Lung (tissue), 12 donors: Measurements from ENCODE around the gene GPRIN1. TPM values are rescaled to one million over a fixed set of nuclear protein-coding genes. Genes with fewer than 3 reads are reported as not detected.

ENCODE experiments used
- ATAC-seq: fragments of 200-7000 bp; cut with Tn5 transposase; one replicate; pipeline ENCODE4 v1.9.1; 2020; ENCODE audit warnings: moderate number of reproducible peaks; ENCODE audit not compliant: insufficient read depth, low FRiP score
- DNase-seq, 3 donors: peaks; one replicate each; pipeline ENCODE4 v3.0.0-alpha.2; 2013 to 2017
- H3K27ac ChIP-seq, 2 donors: one replicate each; pipeline ENCODE4 v1.5.1; 2013; ENCODE audit warnings: mild to moderate bottlenecking in 2 of 2, moderate library complexity in 2 of 2, control low read depth in 1 of 2, inconsistent platforms in 1 of 2, low read depth in 1 of 2, low read length in 1 of 2
- H3K27me3 ChIP-seq, 3 donors: one replicate each; pipeline ENCODE4 v1.5.1; 2013; ENCODE audit warnings: low read length in 2 of 3; ENCODE audit not compliant: control insufficient read depth in 3 of 3, insufficient read depth in 3 of 3
- H3K36me3 ChIP-seq, 4 donors: one replicate each; pipeline ENCODE4 v1.5.1; 2013; ENCODE audit warnings: low read length in 4 of 4, mild to moderate bottlenecking in 1 of 4, moderate library complexity in 1 of 4; ENCODE audit not compliant: control insufficient read depth in 4 of 4, insufficient read depth in 4 of 4
- H3K4me1 ChIP-seq, 5 donors: one replicate each; pipeline ENCODE4 v1.5.1; 2013; ENCODE audit warnings: low read length in 5 of 5, mild to moderate bottlenecking in 2 of 5, moderate library complexity in 1 of 5; ENCODE audit not compliant: control insufficient read depth in 5 of 5, insufficient read depth in 5 of 5
- H3K4me3 ChIP-seq: one replicate; pipeline ENCODE4 v1.5.1; 2013; ENCODE audit warnings: mild to moderate bottlenecking, control low read depth, moderate library complexity
- H3K9ac ChIP-seq, 2 donors: one replicate each; pipeline ENCODE4 v1.5.1; 2013; ENCODE audit warnings: low read length in 2 of 2, control low read depth in 1 of 2; ENCODE audit not compliant: insufficient read depth in 1 of 2
- H3K9me3 ChIP-seq, 4 donors: one replicate each; pipeline ENCODE4 v1.5.1; 2013; ENCODE audit warnings: low read length in 3 of 4, mild to moderate bottlenecking in 1 of 4, moderate library complexity in 1 of 4; ENCODE audit not compliant: control insufficient read depth in 4 of 4, insufficient read depth in 3 of 4
- WGBS, 2 donors: extraction: QIAGEN DNeasy Blood & Tissue Kit; methylation state at CpG; one replicate each; pipeline ENCODE4 v1.1.7; 2013; 5-methylcytosine and 5-hydroxymethylcytosine counted together
- polyA plus RNA-seq, 2 donors: library from polyadenylated mRNA; stranded (reverse); fragments of 200-250 nt; gene quantifications; one replicate each; pipeline ENCODE4 v1.2.1, GENCODE V29; 2013
- total RNA-seq, 2 donors: library from RNA; depleted of rRNA in 1 of 2; stranded (reverse); fragments of >200 nt in 1 of 2; gene quantifications; one replicate each; pipeline ENCODE4 v1.2.1, GENCODE V29; 2014 to 2021
- TF ChIP-seq, protein P1 (sequence below): IDR thresholded peaks from 2 replicates; pipeline ENCODE4 v1.5.1; 2012; ENCODE audit warnings: mild to moderate bottlenecking; ENCODE audit errors: control extremely low read depth, extremely low read depth
- donor health status: control.
- donor health status: control.
- donor health status: Bipolar disorder and iron deficiency.
- donor health status: healthy.
- donor health status: DM: yes; HTN: yes; CAD: no.

Gene GPRIN1
- total and polyA plus RNA-seq, 4 donors, result 0.39 to 1.1 (median 0.82) TPM

DNA sequence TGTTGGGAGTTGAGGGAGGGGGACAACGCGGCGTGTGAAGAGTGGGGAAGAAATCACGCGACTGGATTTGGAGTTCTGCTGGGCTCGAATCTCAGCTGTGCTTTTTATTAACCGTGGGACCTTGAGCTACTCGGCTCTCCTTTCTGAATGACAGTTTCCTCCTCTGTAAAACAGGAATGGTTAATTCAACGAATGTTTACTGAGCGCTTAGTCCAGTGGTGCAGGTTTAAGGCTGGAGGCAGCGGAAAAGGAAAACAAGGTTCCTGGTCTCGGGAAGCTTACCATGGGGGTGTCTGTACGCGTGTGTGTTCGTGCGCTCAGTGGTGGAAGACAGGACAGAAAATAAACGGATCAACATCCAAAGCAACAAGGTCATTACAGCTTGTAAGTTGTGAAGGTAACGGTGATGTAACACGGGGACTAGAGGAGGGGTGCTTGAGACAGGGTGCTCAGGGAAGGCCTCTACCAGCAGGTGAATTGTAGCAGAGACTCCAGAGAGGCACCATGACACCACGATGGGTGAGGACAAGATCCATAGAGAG lies 20.8 kb upstream of the GPRIN1 start:
- TF ChIP-seq, protein P1, sequence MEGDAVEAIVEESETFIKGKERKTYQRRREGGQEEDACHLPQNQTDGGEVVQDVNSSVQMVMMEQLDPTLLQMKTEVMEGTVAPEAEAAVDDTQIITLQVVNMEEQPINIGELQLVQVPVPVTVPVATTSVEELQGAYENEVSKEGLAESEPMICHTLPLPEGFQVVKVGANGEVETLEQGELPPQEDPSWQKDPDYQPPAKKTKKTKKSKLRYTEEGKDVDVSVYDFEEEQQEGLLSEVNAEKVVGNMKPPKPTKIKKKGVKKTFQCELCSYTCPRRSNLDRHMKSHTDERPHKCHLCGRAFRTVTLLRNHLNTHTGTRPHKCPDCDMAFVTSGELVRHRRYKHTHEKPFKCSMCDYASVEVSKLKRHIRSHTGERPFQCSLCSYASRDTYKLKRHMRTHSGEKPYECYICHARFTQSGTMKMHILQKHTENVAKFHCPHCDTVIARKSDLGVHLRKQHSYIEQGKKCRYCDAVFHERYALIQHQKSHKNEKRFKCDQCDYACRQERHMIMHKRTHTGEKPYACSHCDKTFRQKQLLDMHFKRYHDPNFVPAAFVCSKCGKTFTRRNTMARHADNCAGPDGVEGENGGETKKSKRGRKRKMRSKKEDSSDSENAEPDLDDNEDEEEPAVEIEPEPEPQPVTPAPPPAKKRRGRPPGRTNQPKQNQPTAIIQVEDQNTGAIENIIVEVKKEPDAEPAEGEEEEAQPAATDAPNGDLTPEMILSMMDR, result no peak
- H3K27me3 ChIP-seq, result peaks cover 16 to 77% (median 61%) of the 10 kb centered on the region in 3 donors
- no peak overlapping the region for H3K27ac ChIP-seq
- no peak overlapping the region for H3K9ac ChIP-seq
- DNase-seq (no peak), ATAC-seq (no peak)
- H3K9me3 ChIP-seq, result peaks cover 0 to 6% (median 0%) of the 10 kb centered on the region in 4 donors
- H3K4me3 ChIP-seq, result no peak overlapping the region
- H3K4me1 ChIP-seq, result peaks cover 0 to 10% (median 4%) of the 10 kb centered on the region in 5 donors
- 5 to 8% methylated on average over 20 of the region's 20 CpGs for WGBS, 2 donors
- no peaks in the 10 kb centered on the region for H3K36me3 ChIP-seq

DNA sequence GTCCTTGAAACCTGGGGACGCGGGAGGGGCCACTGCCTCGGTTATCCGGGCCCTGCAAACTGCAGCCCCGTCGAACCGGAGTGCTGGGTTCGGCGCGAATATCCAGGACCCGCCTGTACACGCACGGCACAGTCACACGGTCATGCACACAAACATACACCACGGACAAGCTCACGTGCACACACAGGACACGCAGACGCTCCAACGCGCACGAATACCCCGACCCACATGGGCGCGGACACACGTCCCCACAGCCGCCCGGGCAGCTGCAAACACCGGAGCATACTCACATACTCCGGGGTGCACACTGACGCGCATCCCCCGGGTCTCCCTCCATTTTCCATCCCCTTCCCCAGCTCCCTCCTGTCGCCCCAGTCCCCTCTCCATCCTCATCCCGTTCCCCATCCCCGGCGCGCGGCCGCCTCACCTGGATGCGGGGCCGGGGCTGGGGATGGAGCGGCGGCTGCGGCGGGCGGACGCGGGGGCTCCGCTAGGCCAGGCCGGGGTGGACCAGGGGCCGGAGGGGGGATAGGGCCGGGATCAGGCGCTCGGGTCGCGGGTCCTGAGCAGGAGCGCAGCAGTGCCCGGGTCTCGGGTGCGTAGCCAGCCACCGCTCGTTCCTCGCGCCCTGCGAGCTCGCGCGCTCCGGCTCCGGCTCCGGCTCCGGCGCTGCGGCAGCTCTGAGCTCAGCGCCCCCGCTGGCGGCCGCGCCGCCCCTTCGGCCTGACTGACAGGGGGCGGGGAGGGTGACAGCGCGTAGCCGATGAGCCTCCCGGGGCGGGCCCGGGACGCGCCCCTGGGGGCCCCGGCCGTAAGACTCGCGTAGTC lies 20.1 kb upstream of the GPRIN1 start, which contains the start of the genes EIF4E1B and SNCB:
Gene EIF4E1B, plus strand, starts transcription at position 823 of the 828 bp plus-strand sequence. CDS start 12,113 bp downstream, outside the sequence.
Gene SNCB, minus strand, starts transcription at position 682 of the 828 bp plus-strand sequence. CDS start 880 bp downstream, outside the sequence.
- DNase-seq (peak; percentile 51 to 60 (median 51)), ATAC-seq (peak; percentile 22)
- TF ChIP-seq, protein P1, result no peak
- peaks cover 16 to 83% (median 61%) of the 10 kb centered on the region in 3 donors for H3K27me3 ChIP-seq
- no peak within 1 kb of the TSS for H3K9ac ChIP-seq
- no peak within 1 kb of the TSS for H3K4me3 ChIP-seq
- peaks cover 0 to 3% (median 0%) of the 10 kb centered on the region in 4 donors for H3K9me3 ChIP-seq
- H3K27ac ChIP-seq, result no peak within 1 kb of the TSS
- 1% methylated on average over 68 to 94 of the region's 94 CpGs for WGBS, 2 donors
- H3K4me1 ChIP-seq, result peaks cover 0 to 10% (median 4%) of the 10 kb centered on the region in 5 donors
- H3K36me3 ChIP-seq, result no peaks in the 10 kb centered on the region

DNA sequence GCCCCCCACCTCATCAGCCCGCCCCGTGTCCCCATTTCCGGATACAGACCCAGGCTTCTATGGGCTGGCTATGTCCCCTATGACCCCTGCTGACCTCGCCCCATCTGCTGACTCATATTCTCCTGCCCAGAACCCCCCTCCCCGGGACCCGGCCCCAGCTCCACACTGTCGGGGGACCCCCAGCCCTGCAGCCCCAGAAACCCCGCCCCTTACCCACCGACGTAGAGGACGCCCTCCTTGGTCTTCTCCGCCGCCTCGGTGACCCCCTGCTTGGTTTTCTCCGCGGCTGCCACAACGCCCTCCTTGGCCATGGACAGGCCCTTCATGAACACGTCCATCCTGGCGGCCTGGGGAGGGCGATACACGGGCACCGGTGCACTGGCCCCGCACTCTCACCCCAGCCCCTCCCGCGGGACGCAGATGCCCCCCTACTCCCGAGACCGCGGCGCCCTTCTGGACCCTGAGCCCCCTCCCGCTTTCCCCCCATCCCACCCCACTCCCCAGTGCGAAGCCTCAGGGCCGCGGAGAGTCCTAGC lies 19.4 kb upstream of the GPRIN1 start:
- no peak for ATAC-seq

More for the DNA sequence above, 19.4 kb upstream of the GPRIN1 start:
- Histone ChIP-seq H3K27me3 (peaks cover 16 to 87% (median 64%) of the 10 kb centered on the region in 3 donors), H3K9ac (no peak overlapping the region), H3K27ac (no peak overlapping the region), H3K9me3 (peaks cover 0 to 2% (median 0%) of the 10 kb centered on the region in 4 donors), H3K36me3 (no peaks in the 10 kb centered on the region), H3K4me1 (peaks cover 0 to 10% (median 4%) of the 10 kb centered on the region in 5 donors), H3K4me3 (no peak overlapping the region)
- WGBS, 2 donors, result 9% methylated on average over 28 to 34 of the region's 34 CpGs
- DNase-seq, result no peak
- TF ChIP-seq, protein P1, result no peak
